Mucosa of rectum (tissue), 2 donors: ENCODE measurements around the gene WBP11.

Experiments
- H3K27ac ChIP-seq, 2 donors: one replicate each; pipeline ENCODE4 v1.7.0; 2013; ENCODE audit warnings: inconsistent platforms in 2 of 2, low read depth in 2 of 2, low read length in 2 of 2
- H3K27me3 ChIP-seq, 2 donors: one replicate each; pipeline ENCODE4 v1.7.0; 2013; ENCODE audit warnings: low read length in 2 of 2; ENCODE audit not compliant: control insufficient read depth in 2 of 2, insufficient read depth in 2 of 2
- H3K36me3 ChIP-seq, 2 donors: one replicate each; pipeline ENCODE4 v1.7.0; 2013; ENCODE audit warnings: low read length in 2 of 2; ENCODE audit not compliant: control insufficient read depth in 2 of 2, insufficient read depth in 2 of 2
- H3K4me1 ChIP-seq, 2 donors: one replicate each; pipeline ENCODE4 v1.7.0; 2013; ENCODE audit warnings: low read length in 2 of 2, mild to moderate bottlenecking in 1 of 2; ENCODE audit not compliant: control insufficient read depth in 2 of 2, insufficient read depth in 2 of 2
- H3K4me3 ChIP-seq, 2 donors: one replicate each; pipeline ENCODE4 v1.7.0; 2013; ENCODE audit warnings: low read length in 2 of 2
- H3K9ac ChIP-seq, 2 donors: one replicate each; pipeline ENCODE4 v1.7.0; 2013; ENCODE audit warnings: low read length in 2 of 2, low read depth in 1 of 2, mild to moderate bottlenecking in 1 of 2
- H3K9me3 ChIP-seq, 2 donors: one replicate each; pipeline ENCODE4 v1.7.0; 2013; ENCODE audit warnings: low read length in 2 of 2; ENCODE audit not compliant: control insufficient read depth in 2 of 2
- donor health status: healthy.
- donor health status: Normal muscosa, but diverticular disease.

The WBP11 gene

DNA sequence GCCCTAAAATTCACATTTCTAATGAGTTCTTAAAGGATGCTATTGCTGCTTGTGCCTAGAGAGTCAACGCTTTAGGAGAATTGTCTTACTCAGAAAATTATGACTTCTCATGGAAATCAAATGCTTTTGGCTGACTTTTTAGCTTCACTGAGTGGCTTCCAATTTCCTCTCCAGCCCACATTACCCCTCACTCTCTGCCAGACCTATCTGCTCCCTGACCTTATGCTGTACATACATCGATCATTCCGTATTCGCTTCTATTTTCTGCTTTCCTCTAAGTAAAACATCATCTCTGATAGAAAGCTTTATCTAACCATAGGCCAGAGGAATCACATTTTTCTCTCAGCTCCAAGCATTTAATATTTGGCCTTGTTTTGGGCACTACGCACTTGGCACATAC lies 23.2 kb upstream of the WBP11 start:
- Histone ChIP-seq H3K27ac (no peak overlapping the region), H3K4me1 (no peaks in the 10 kb centered on the region), H3K9ac (no peak overlapping the region), H3K36me3 (no peaks in the 10 kb centered on the region), H3K9me3 (no peaks in the 10 kb centered on the region), H3K4me3 (no peak overlapping the region), H3K27me3 (no peaks in the 10 kb centered on the region)

DNA sequence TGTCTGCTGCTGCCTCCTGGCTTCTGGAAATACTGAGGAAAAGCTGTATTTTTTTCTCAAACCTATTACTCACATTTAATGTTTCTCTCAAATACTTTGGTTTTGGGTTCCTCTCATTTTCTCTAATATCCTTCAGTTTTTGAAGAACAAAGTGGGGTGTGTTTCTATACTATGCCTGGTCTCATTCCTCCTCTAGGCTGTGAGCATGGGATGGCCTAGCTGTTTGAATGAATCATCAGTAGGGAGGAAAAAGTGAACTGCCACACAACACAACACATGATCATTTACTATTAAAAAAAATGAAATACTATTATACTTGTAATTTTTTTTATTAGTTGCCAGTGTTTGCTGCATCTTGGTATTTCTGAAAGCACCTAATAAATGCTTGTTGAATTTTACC lies 22.0 kb upstream of the WBP11 start:
- Histone ChIP-seq H3K4me1 (no peaks in the 10 kb centered on the region), H3K4me3 (no peak overlapping the region), H3K36me3 (no peaks in the 10 kb centered on the region), H3K9ac (no peak overlapping the region), H3K9me3 (no peaks in the 10 kb centered on the region), H3K27me3 (no peaks in the 10 kb centered on the region), H3K27ac (no peak overlapping the region)

DNA sequence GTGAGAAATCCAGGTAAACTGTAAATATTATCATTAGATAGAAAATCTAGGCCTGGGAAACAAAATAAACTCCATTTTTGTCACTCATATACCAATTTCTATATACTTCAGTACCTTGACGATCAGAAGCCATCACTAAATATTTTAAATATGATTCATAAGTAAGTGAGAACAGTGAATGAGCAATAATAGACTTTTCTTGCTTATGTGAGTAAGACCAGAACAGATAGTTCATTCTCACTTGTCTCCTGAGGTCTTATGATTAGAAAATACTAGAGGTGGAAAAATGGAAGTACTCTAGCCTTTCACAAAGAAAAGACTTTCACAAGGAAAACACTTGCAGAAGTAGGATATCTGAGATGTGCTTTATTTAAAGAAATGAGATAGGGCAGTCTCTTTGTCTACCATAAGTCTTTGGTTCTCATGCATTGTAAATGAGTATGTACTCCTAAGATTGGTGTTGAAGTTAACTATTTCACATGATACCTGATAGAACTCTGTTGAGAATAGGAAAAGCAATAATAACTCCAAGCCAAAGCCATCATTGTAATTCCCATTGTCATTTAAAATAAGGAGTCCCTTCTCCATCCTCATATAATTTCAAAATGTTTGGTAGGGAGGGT lies 20.8 kb upstream of the WBP11 start:
- Histone ChIP-seq H3K4me1 (no peaks in the 10 kb centered on the region), H3K36me3 (no peaks in the 10 kb centered on the region), H3K4me3 (no peak overlapping the region), H3K27me3 (no peaks in the 10 kb centered on the region), H3K27ac (no peak overlapping the region), H3K9ac (no peak overlapping the region), H3K9me3 (no peaks in the 10 kb centered on the region)

DNA sequence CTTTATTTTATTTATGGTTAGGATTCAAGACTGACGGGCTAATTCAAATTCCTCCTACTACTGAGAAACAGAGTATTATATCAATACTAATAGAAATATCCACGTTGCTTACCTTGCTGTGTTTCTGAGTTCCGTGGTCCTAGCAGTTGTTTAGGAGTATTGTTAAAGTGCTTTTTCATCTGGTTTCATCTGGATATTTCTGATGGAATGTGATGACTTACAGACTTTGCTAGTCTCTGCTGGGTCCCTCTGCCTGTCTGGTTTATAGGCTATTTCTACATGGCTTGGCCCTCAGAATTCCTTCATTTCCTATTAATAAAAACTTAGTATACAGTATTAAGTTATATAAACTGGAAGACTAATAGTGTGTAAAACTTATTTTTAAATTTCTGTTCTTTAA lies 10.7 kb upstream of the WBP11 start, which contains the start of gene SMCO3:
TSS of gene SMCO3 (minus strand) at position 169 of the 400 bp plus-strand sequence. CDS start 7,502 bp downstream, outside the sequence.
- Histone ChIP-seq H3K4me1 (no peaks in the 10 kb centered on the region), H3K4me3 (no peak within 1 kb of the TSS), H3K36me3 (no peaks in the 10 kb centered on the region), H3K27me3 (no peaks in the 10 kb centered on the region), H3K27ac (no peak within 1 kb of the TSS), H3K9me3 (no peaks in the 10 kb centered on the region), H3K9ac (no peak within 1 kb of the TSS)

DNA sequence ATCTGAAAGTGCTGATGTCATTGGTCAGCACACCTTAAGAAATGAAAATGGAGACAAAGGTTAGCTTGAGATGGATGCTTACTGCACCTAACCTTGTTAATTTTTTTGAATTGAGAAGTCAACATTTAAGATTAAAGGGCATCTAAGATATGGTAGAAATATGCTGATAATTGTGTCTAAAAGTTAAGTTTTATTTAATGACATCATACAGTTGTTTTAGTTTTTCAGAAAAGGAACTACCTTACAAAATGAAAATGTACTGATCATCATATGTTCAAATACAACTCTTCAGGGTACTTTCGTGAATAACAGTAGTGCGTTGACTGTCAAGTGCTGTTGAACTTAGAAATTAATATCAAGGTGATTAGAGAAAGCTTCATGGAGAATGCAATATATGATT lies 8.2 kb upstream of the WBP11 start:
- no peaks in the 10 kb centered on the region for H3K27me3 ChIP-seq
- no peak overlapping the region for H3K27ac ChIP-seq
- no peaks in the 10 kb centered on the region for H3K4me1 ChIP-seq
- no peaks in the 10 kb centered on the region for H3K9me3 ChIP-seq
- no peaks in the 10 kb centered on the region for H3K36me3 ChIP-seq
- no peak overlapping the region for H3K4me3 ChIP-seq
- no peak overlapping the region for H3K9ac ChIP-seq

DNA sequence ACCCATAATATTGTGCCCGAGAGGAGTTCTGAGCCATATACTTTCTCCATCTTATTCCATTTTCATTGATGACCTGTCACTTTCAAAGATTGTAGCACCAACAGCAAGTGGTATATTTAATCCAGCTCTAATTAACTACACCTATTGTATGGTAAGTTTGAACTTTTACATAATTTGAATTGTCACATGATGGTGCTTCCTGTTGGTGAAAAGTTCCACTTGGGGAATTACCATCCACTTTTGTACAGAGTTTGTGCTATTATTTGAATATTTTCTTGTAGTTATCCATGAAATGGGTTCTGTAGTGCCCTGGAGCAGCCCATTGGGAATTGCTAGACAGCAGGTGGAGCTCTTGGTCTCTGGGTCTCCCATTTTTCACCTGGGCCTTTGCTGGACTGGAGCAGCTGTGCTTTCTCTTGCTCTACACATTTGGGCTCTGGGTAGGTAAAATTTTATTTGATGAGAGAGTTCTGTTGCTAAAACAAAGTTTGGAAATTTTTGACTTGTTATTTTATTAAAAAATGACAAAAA lies 7.7 kb upstream of the WBP11 start:
- Histone ChIP-seq H3K4me3 (no peak overlapping the region), H3K4me1 (no peaks in the 10 kb centered on the region), H3K27ac (no peak overlapping the region)

DNA sequence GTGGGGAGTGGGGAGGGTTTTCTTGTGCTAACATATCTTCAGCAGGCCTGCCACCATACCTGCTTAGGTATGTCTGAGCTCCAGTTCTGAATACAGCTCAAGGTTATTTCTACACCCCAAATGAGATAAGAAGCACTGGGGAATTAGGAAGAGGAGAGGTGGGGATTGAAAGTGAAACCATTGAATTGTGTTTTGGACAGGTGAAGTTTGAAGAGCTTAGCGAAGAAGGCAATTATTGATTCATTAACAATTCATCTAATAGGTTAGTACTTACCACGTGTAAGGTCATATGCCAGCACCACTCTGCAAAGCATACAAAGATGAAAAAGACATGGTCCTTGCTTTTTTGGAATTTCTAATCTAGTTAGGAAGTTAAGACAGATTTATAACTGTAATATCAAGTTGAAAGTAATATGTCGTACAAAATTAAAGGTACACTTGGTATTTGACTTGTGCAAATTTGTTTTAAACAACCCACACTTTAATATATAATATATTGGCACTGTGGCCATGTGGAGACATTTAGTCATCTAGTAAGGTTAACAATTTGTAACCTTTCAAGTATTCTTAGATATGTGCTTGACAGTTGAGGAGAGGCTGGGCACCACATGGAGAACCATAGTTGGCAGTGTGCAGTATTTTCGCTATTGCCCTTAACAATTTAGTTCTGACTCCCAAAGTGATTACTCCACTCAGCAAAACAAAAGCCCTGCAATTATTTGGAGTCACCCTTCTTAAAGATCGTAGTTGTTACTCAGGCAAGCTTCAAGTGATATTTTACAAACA lies 7.1 kb upstream of the WBP11 start:
- Histone ChIP-seq H3K27me3 (no peaks in the 10 kb centered on the region), H3K36me3 (no peaks in the 10 kb centered on the region), H3K9ac (no peak overlapping the region), H3K9me3 (no peaks in the 10 kb centered on the region), H3K27ac (no peak overlapping the region), H3K4me3 (no peak overlapping the region), H3K4me1 (no peaks in the 10 kb centered on the region)

More for the DNA sequence above, 7.7 kb upstream of the WBP11 start:
- Histone ChIP-seq H3K36me3 (no peaks in the 10 kb centered on the region), H3K27me3 (no peaks in the 10 kb centered on the region), H3K9ac (no peak overlapping the region), H3K9me3 (no peaks in the 10 kb centered on the region)

DNA sequence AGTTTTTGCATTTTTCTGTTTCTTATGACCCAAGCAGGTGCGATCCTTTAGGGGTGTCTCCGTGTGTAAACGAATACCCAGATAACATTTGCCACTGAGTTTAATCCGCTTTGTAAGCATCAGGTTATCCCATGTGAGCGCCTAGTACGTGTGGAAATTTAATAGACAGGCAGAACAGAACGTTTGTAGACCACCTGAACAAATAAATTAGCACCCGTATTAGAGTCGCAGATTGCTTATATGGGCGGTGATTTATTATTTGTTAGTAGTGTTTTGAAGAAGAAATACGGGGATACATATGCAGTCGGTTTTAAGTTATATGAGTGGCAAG lies 517 bp upstream of the WBP11 start:
- Histone ChIP-seq H3K9me3 (no peaks in the 10 kb centered on the region), H3K9ac (peak overlapping the region; percentile 55 to 74), H3K27ac (peak overlapping the region; percentile 61 to 84), H3K27me3 (no peaks in the 10 kb centered on the region), H3K36me3 (peaks cover 6 to 10% of the 10 kb centered on the region in 2 donors), H3K4me3 (peak overlapping the region; percentile 98), H3K4me1 (peaks cover 3 to 8% of the 10 kb centered on the region in 2 donors)

DNA sequence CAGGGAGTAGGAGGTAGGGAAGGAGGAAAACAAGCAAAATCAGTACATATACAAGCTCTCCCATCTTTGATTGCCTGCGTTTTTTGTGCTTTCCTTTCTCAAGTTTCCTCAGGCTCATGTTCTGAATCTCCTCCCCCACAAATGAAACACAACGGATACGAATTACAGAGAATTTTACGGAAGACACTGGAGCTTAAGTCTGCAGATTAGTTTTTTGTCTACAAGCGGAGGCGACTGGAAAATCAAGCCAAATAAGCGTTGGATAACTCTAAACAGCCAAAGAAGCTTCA lies 612 bp downstream of the WBP11 start:
- H3K36me3 ChIP-seq: peaks cover 6 to 21% of the 10 kb centered on the region in 2 donors
- peak overlapping the region; percentile 96 for H3K9ac ChIP-seq
- H3K4me1 ChIP-seq: peaks cover 3 to 8% of the 10 kb centered on the region in 2 donors
- H3K27me3 ChIP-seq: no peaks in the 10 kb centered on the region
- H3K9me3 ChIP-seq: no peaks in the 10 kb centered on the region
- H3K27ac ChIP-seq: peak overlapping the region; percentile 83 to 87
- peak overlapping the region; percentile 98 for H3K4me3 ChIP-seq

DNA sequence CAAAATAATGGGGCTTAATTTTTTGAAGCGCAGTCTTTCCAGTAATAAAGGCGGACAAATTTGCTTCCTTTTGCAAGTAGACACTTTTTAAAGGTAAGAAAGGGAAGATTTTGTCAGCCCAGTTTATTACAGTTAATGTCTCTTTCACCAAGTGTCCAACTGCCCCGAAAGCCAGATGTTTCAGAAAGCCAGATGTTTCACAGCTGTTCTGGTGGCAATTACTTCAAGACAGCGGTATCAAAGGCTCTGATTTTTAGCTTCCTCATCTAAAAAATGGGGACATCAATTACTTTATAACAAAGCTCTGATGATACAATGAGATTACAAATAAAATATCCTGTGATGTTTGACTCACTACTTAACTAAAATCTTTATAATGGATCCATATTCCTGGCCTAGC lies 1.0 kb downstream of the WBP11 start:
- Histone ChIP-seq H3K9me3 (no peaks in the 10 kb centered on the region), H3K36me3 (peaks cover 10 to 25% of the 10 kb centered on the region in 2 donors), H3K27ac (no peak overlapping the region), H3K4me1 (peaks cover 3 to 8% of the 10 kb centered on the region in 2 donors), H3K27me3 (no peaks in the 10 kb centered on the region), H3K9ac (peak overlapping the region; percentile 96), H3K4me3 (peak overlapping the region; percentile 98)
